Aorta (tissue), 5 donors: ENCODE measurements around the gene TMEM132C. TPM values are rescaled to one million over a fixed set of nuclear protein-coding genes. Genes with fewer than 3 reads are reported as not detected.

Experiments used
- ATAC-seq: fragments of 200-7000 bp; cut with Tn5 transposase; one replicate; pipeline ENCODE4 v1.9.1; 2022; ENCODE audit warnings: moderate library complexity; ENCODE audit not compliant: low FRiP score
- DNase-seq, 2 donors: peaks; one replicate each; pipeline ENCODE4 v3.0.0-alpha.2; 2020
- H3K27ac ChIP-seq, 2 donors: one replicate each; pipeline ENCODE4 v1.5.1; 2013; ENCODE audit warnings: low read length in 2 of 2, mild to moderate bottlenecking in 2 of 2, moderate library complexity in 2 of 2, control low read depth in 1 of 2, inconsistent platforms in 1 of 2, low read depth in 1 of 2
- H3K27me3 ChIP-seq, 2 donors: one replicate each; pipeline ENCODE4 v1.6.1; 2013; ENCODE audit warnings: control low read depth in 1 of 2, low read length in 1 of 2, mild to moderate bottlenecking in 1 of 2, moderate library complexity in 1 of 2; ENCODE audit not compliant: insufficient read depth in 2 of 2, control insufficient read depth in 1 of 2
- H3K36me3 ChIP-seq, 2 donors: one replicate each; pipeline ENCODE4 v1.6.1; 2013; ENCODE audit warnings: control low read depth in 1 of 2, low read length in 1 of 2, mild to moderate bottlenecking in 1 of 2; ENCODE audit not compliant: insufficient read depth in 2 of 2, control insufficient read depth in 1 of 2
- H3K4me1 ChIP-seq, 2 donors: one replicate each; pipeline ENCODE4 v1.6.1; 2013; ENCODE audit warnings: low read length in 2 of 2, control low read depth in 1 of 2, mild to moderate bottlenecking in 1 of 2, moderate library complexity in 1 of 2; ENCODE audit not compliant: insufficient read depth in 2 of 2, control insufficient read depth in 1 of 2
- H3K4me3 ChIP-seq, 2 donors: one replicate each; pipeline ENCODE4 v1.5.1; 2013; ENCODE audit warnings: low read length in 2 of 2, control low read depth in 1 of 2, mild to moderate bottlenecking in 1 of 2
- H3K9me3 ChIP-seq: one replicate; pipeline ENCODE4 v1.6.1; 2013; ENCODE audit warnings: mild to moderate bottlenecking, low read length; ENCODE audit not compliant: control insufficient read depth
- WGBS, 2 donors: extraction: QIAGEN DNeasy Blood & Tissue Kit; methylation state at CpG; one replicate each; pipeline ENCODE4 v1.1.7; 2013; 5-methylcytosine and 5-hydroxymethylcytosine counted together
- intact Hi-C, 2 donors: fragments of 100-400 bp; cut with DNase I; formaldehyde crosslinking; loops; one replicate each; pipeline versions ENCODE4 v1.14.2 to v1.15.0; 2022
- polyA plus RNA-seq, 2 donors: library from polyadenylated mRNA; stranded (reverse); fragments of 200-250 nt; gene quantifications; one replicate each; pipeline ENCODE4 v1.2.3, GENCODE V29; 2013
- total RNA-seq, 2 donors: library from RNA; stranded (reverse); fragmentation: NEBNext Ultra II Directional; extraction: Animal tissue kit (Norgen Biotek cat#: 25700); gene quantifications; one replicate each; pipeline ENCODE4 v1.2.1, GENCODE V29; 2021
- donor health status: healthy with polysubstance abuse.
- donor health status: Bipolar disorder and iron deficiency.
- donor health status: DM: no; HTN: no; CAD: no.
- donor health status: DM: no; HTN: no; CAD: no.
- donor health status: DM: yes; HTN: yes; CAD: no.

Gene TMEM132C
- total and polyA plus RNA-seq, 4 donors, result 0.49 to 0.78 TPM; not detected in 2

GRCh38 chr12:128402486-128403243 is 135.7 kb downstream of the TMEM132C start:
- 13 to 25% methylated on average over 16 of the region's 16 CpGs for WGBS, 2 donors
- intact Hi-C loops, result no loop called here
- ATAC-seq, result no peak
- no peak overlapping the region for H3K27ac ChIP-seq
- no peaks in the 10 kb centered on the region for H3K4me1 ChIP-seq
- no peak for DNase-seq
- H3K4me3 ChIP-seq, result no peak overlapping the region
- H3K27me3 ChIP-seq, result no peaks in the 10 kb centered on the region
- peaks cover 3% of the 10 kb centered on the region for H3K9me3 ChIP-seq
- no peaks in the 10 kb centered on the region for H3K36me3 ChIP-seq

DNA sequence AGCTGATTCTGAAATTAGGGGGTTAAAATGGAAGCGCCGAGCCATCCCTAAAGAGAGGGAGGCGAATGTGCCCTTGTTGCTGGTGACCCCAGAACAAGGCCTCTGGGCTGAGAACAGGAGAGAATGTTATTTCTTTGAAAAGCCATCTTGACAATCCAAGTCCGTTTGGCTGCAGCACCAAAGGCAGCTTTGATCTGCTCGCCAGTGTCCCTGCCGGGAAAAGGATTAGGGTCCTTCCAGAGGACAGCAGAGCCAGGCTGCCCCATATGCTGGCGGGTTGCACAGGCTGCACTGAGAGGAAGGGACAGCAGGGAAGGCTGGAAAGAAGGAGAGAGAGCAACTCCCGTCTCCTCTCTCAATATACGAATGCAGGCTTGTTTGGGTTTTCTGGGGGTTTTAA is 141.7 kb downstream of the TMEM132C start:
- 15 to 30% methylated on average over 9 of the region's 9 CpGs for WGBS, 2 donors
- no peaks in the 10 kb centered on the region for H3K4me1 ChIP-seq

DNA sequence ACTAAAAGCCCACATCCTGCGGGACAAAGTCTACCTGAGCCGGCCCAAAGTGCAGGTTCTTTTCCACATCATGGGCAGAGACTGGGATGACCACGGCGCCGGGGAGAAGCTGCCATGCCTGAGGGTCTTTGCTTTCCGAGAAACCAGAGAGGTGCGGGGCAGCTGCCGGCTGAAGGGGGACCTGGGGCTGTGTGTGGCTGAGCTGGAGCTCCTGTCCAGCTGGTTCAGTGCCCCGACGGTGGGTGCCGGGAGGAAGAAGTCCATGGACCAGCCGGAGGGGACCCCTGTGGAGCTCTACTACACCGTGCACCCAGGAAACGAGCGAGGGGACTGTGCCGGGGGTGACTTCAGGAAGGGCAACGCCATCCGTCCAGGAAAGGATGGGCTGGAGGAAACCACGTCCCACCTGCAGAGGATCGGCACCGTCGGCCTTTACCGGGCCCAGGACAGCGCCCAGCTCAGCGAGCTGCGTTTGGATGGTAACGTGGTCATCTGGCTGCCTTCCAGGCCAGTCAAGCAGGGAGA is 148.1 kb downstream of the TMEM132C start:
- intact Hi-C loops, result no loop called here
- no peaks in the 10 kb centered on the region for H3K4me1 ChIP-seq
- 92 to 93% methylated on average over 27 of the region's 27 CpGs for WGBS, 2 donors
- H3K36me3 ChIP-seq, result no peaks in the 10 kb centered on the region
- H3K9me3 ChIP-seq, result peaks cover 4% of the 10 kb centered on the region
- H3K27me3 ChIP-seq, result no peaks in the 10 kb centered on the region
- ATAC-seq (no peak), DNase-seq (peak in 1 of 2 donors; percentile 73)
- H3K4me3 ChIP-seq, result no peak overlapping the region
- H3K27ac ChIP-seq, result no peak overlapping the region

More for the DNA sequence above, 141.7 kb downstream of the TMEM132C start:
- H3K4me3 ChIP-seq, result no peak overlapping the region
- ATAC-seq (no peak), DNase-seq (no peak)
- H3K36me3 ChIP-seq, result no peaks in the 10 kb centered on the region
- intact Hi-C loops, result no loop called here
- peaks cover 3% of the 10 kb centered on the region for H3K9me3 ChIP-seq
- no peak overlapping the region for H3K27ac ChIP-seq
- no peaks in the 10 kb centered on the region for H3K27me3 ChIP-seq

- ATAC-seq (no peak), DNase-seq (no peak)
- Histone ChIP-seq H3K4me3 (no peak overlapping the region), H3K9me3 (peaks cover 5% of the 10 kb centered on the region), H3K4me1 (no peaks in the 10 kb centered on the region), H3K36me3 (no peaks in the 10 kb centered on the region), H3K27me3 (no peaks in the 10 kb centered on the region), H3K27ac (no peak overlapping the region)
- intact Hi-C loops, result no loop called here
- 54 to 57% methylated on average over 5 of the region's 5 CpGs for WGBS, 2 donors
These were observed 152.0 kb downstream of the TMEM132C start for GRCh38 chr12:128418944-128419343.

DNA sequence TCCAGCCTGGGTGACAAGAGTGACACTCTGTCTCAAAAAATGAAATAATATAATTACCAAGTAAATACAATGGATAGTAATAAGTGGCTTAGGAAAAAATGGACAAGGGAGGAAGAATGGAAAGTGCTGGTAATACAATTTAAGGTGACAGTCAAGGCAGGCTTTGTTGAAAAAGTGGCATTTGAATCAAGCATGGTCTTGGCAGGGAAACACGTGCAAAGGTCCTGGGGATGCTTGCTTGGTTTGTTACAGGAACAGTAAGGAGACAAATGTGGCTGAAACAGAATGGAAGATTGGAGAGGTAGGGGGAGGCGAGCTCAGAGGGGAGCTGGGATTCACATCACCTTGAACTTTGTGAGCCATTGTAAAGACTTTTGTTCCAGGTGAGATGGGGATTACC is 153.2 kb downstream of the TMEM132C start:
- no peaks in the 10 kb centered on the region for H3K4me1 ChIP-seq
- H3K4me3 ChIP-seq, result no peak overlapping the region
- 88 to 92% methylated on average over 2 of the region's 2 CpGs for WGBS, 2 donors
- H3K27ac ChIP-seq, result no peak overlapping the region
- DNase-seq (no peak), ATAC-seq (no peak)
- H3K9me3 ChIP-seq, result peaks cover 5% of the 10 kb centered on the region
- intact Hi-C loops, result no loop called here
- no peaks in the 10 kb centered on the region for H3K27me3 ChIP-seq
- no peaks in the 10 kb centered on the region for H3K36me3 ChIP-seq

DNA sequence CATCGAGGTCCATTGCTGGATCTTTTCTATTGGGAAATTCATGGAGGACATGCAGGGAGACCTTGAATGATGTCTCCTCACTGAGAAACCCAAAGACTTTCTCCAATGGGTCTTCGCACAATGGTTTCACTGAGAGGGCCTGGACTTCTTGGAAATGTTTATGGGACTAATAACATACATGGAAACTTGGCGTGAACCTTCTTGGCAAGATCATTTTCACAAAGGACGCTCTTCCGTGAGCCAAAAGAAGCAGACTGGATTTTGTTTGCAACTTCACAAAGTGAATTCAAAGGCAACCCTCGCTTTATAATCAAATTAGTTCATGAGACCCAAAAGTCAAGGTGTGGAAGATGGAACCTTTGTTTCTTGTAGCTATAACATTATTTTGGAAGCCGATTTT is 154.4 kb downstream of the TMEM132C start:
- DNase-seq (no peak), ATAC-seq (no peak)
- H3K27ac ChIP-seq, result no peak overlapping the region
- H3K36me3 ChIP-seq, result no peaks in the 10 kb centered on the region
- peaks cover 5% of the 10 kb centered on the region for H3K9me3 ChIP-seq
- WGBS, 2 donors, result 71 to 75% methylated on average over 7 of the region's 7 CpGs
- H3K4me3 ChIP-seq, result no peak overlapping the region
- intact Hi-C loops, result no loop called here
- no peaks in the 10 kb centered on the region for H3K27me3 ChIP-seq
- H3K4me1 ChIP-seq, result no peaks in the 10 kb centered on the region

DNA sequence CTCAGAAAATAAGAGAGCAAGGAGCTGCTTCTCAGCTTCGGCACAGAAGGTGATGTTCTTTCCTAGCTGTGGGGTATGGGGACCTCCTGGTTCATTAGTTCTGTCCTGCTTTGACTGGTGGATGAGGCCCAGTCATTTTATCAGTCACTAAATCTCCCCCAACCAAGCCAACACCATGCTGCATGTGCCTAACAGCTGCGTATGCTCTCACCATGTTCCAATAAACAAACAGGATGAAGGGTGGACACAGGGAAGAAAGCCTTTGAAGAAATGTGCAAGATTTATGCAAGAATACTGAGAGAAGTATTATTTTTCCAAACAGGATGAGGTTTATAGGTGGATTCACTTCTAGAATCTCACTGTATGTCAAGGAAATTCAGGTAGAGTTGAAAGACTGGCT is 156.2 kb downstream of the TMEM132C start:
- no peak for ATAC-seq

DNA sequence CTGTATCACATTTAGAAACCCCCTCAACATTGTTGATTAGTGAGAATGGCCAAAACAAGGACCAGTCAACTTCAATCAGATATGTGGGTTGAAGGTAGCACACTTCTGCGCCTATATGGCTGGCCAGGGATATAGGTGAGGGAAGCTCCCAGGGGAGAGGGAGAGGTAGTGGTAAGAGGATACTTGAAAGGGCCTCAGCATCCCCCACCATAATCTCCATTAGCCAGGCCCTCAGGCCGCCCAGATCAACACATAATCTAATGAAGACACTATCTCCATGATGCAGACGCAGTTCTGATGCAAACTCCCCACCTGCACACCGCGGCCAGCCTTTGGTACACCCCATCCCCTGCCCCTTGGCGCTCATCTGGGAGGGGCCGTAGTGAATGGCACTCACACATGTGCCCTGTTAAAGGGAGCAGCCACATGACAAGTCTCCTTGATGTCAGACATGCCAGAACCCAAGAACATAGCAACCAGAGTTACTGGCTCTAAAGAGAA is 158.0 kb downstream of the TMEM132C start:
- Histone ChIP-seq H3K36me3 (no peaks in the 10 kb centered on the region), H3K27me3 (no peaks in the 10 kb centered on the region), H3K4me3 (no peak overlapping the region), H3K4me1 (no peaks in the 10 kb centered on the region), H3K9me3 (peaks cover 1% of the 10 kb centered on the region), H3K27ac (no peak overlapping the region)
- ATAC-seq (no peak), DNase-seq (no peak)
- intact Hi-C loops, result no loop called here
- WGBS, 2 donors, result 80% methylated on average over 7 of the region's 7 CpGs

More for the DNA sequence above, 156.2 kb downstream of the TMEM132C start:
- no peak overlapping the region for H3K27ac ChIP-seq
- no peaks in the 10 kb centered on the region for H3K4me1 ChIP-seq
- no peak overlapping the region for H3K4me3 ChIP-seq
- no peaks in the 10 kb centered on the region for H3K36me3 ChIP-seq
- WGBS, 2 donors, result 62 to 78% methylated on average over 2 of the region's 2 CpGs
- intact Hi-C loops, result no loop called here
- no peaks in the 10 kb centered on the region for H3K27me3 ChIP-seq
- no peak for DNase-seq
- H3K9me3 ChIP-seq, result peaks cover 3% of the 10 kb centered on the region
